Tibial nerve (tissue), 4 donors: ENCODE measurements around the gene MTFMT.

Experiments used
- EP300 ChIP-seq, 2 donors: sonication (generic); formaldehyde crosslinking; IDR thresholded peaks; one replicate each; pipeline ENCODE4 v1.6.1; 2017; ENCODE audit warnings: antibody characterized with exemption in 2 of 2, mild to moderate bottlenecking in 1 of 2
- TF ChIP-seq, protein P1 (sequence below), 5 experiments: fragments of 200-600 bp in 3 of 5; fragments of 450-650 bp in 2 of 5; sonication (generic) in 3 of 5; IDR thresholded peaks; one replicate each; pipeline ENCODE4 v1.5.1; 2016 to 2019; ENCODE audit warnings: antibody characterized with exemption in 5 of 5, mild to moderate bottlenecking in 3 of 5, moderate library complexity in 2 of 5

DNA sequence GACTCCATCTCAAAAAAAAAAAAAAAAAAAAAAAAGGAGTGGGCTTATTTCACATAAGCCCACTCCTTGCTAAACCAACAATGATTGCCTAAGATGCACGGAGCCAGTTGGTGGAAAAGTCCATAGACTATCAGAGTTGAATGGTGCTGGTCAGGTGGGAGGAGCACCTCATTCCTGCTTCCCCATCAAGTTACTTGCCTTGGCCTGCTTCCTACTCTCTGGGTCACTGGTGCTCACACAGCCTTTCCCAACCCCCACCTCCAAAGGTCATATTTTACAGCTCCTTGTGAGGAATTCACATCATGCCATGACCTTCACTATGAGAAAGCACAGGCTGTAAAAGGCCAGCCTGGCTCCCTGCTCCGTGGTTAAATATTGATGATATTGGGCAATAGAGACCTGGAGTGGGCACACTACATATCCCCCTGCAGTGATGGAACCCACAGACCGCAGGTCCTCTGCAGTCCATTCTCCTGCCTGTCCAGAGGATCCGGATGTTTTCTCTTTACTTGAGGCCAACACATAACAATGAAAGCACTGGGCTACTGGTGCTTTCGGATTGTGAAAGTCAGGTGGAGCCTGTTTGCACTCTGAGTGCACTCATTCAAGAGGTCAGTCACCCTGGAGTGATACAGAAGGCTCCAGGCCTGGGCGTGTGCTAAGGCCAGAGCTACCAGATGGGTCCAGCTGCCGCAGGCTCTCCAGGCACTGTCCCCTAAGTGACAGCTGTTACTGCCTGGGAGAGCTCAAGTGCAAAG is 15.5 kb upstream of the MTFMT start, which contains the start of gene SLC51B:
- TF ChIP-seq, protein P1, sequence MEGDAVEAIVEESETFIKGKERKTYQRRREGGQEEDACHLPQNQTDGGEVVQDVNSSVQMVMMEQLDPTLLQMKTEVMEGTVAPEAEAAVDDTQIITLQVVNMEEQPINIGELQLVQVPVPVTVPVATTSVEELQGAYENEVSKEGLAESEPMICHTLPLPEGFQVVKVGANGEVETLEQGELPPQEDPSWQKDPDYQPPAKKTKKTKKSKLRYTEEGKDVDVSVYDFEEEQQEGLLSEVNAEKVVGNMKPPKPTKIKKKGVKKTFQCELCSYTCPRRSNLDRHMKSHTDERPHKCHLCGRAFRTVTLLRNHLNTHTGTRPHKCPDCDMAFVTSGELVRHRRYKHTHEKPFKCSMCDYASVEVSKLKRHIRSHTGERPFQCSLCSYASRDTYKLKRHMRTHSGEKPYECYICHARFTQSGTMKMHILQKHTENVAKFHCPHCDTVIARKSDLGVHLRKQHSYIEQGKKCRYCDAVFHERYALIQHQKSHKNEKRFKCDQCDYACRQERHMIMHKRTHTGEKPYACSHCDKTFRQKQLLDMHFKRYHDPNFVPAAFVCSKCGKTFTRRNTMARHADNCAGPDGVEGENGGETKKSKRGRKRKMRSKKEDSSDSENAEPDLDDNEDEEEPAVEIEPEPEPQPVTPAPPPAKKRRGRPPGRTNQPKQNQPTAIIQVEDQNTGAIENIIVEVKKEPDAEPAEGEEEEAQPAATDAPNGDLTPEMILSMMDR (IDR thresholded peaks at IDR 0.05): no peak
- peak in 1 of 2 donors; percentile 32 for TF ChIP-seq EP300 (IDR thresholded peaks at IDR 0.05)
